Activated T-cell treated with anti-CD3 and anti-CD28 coated beads, Interleukin-2, amount 50 U/mL, for 72 hours (primary cell): ENCODE measurements around the gene KRT12. TPM values are rescaled to one million over a fixed set of nuclear protein-coding genes. Genes with fewer than 3 reads are reported as not detected.

Source experiments
- ATAC-seq, 2 donors: fragments of 150-1000 bp; cut with Tn5 transposase; replicated peaks in 1 of 2; 2 replicates each; pipeline ENCODE4 v1.10.0; 2021; ENCODE audit warnings: moderate library complexity in 2 of 2, mild to moderate bottlenecking in 1 of 2
- DNase-seq, 2 donors: peaks; one replicate each; pipeline ENCODE4 v3.0.0; 2021 to 2022; ENCODE audit warnings: mixed read lengths in 1 of 2
- H3K27ac Mint-ChIP-seq: one replicate; pipeline ENCODE4 v1.8.0; 2022; ENCODE audit warnings: mild to moderate bottlenecking, moderate library complexity, mixed read lengths
- H3K27me3 Mint-ChIP-seq: one replicate; pipeline ENCODE4 v1.8.0; 2022; ENCODE audit warnings: low read depth, mixed read lengths
- H3K36me3 Mint-ChIP-seq, 2 donors: one replicate each; pipeline ENCODE4 v1.8.0; 2022; ENCODE audit warnings: mixed read lengths in 2 of 2, mild to moderate bottlenecking in 1 of 2; ENCODE audit not compliant: insufficient read depth in 2 of 2
- H3K4me1 Mint-ChIP-seq: one replicate; pipeline ENCODE4 v1.8.0; 2022; ENCODE audit warnings: low read depth, mixed read lengths
- H3K4me3 Mint-ChIP-seq, 2 donors: one replicate each; pipeline ENCODE4 v1.8.0; 2022; ENCODE audit warnings: mild to moderate bottlenecking in 2 of 2, mixed read lengths in 2 of 2, moderate library complexity in 2 of 2
- H3K9me3 Mint-ChIP-seq, 2 donors: one replicate each; pipeline ENCODE4 v1.8.0; 2022; ENCODE audit warnings: mixed read lengths in 2 of 2
- total RNA-seq, 2 donors: library from RNA; stranded (reverse); gene quantifications; one replicate each; pipeline ENCODE4 v1.2.3, GENCODE V29; 2022

The KRT12 gene
- total RNA-seq, result not detected

- ATAC-seq, result no peak
- no peak for DNase-seq
- Mint-ChIP-seq H3K27ac (no peak within 1 kb of the TSS), H3K27me3 (peaks cover 9% of the 10 kb centered on the region), H3K36me3 (no peaks in the 10 kb centered on the region), H3K4me3 (no peak within 1 kb of the TSS), H3K9me3 (no peaks in the 10 kb centered on the region), H3K4me1 (no peaks in the 10 kb centered on the region)
Measured at GRCh38 chr17:40866838-40867237, at the start of gene KRT12. TSS of gene KRT12 (minus strand) at chr17:40867223. CDS start at chr17:40867186, 37 bp downstream.

DNA sequence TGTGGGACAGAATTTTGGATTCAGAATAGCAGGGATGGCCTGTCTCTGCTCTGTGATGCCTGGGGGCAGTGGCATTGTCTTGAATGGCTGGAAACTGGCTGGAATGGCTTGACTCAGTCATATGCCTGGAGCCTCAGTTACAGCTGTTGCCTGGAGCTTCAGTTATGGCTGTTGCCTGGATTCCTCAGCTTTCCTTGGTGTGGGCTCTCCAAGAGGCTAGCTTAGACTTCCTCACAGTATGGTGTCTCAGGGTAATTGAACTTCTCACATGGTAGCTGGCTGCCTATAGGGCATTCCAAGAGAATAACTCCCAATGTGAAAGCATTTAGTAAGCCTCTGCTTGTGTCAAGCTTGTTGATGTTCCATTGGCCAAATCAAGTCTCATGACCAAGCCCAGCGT, 49.3 kb upstream of the KRT12 start:
- no peak for ATAC-seq
- H3K4me3 Mint-ChIP-seq, result no peak overlapping the region
- H3K27me3 Mint-ChIP-seq, result peaks cover 15% of the 10 kb centered on the region
- no peak overlapping the region for H3K27ac Mint-ChIP-seq
- peaks cover 15% of the 10 kb centered on the region for H3K4me1 Mint-ChIP-seq
- DNase-seq, result no peak
- H3K9me3 Mint-ChIP-seq, result no peaks in the 10 kb centered on the region
- no peaks in the 10 kb centered on the region for H3K36me3 Mint-ChIP-seq

- Mint-ChIP-seq H3K27me3 (peaks cover 19% of the 10 kb centered on the region), H3K4me1 (peaks cover 11% of the 10 kb centered on the region), H3K27ac (no peak overlapping the region), H3K4me3 (no peak overlapping the region), H3K36me3 (no peaks in the 10 kb centered on the region), H3K9me3 (no peaks in the 10 kb centered on the region)
- ATAC-seq, result peak in 1 of 2 donors; percentile 16
- no peak for DNase-seq
Measured at GRCh38 chr17:40915721-40916256, 48.8 kb upstream of the KRT12 start.

DNA sequence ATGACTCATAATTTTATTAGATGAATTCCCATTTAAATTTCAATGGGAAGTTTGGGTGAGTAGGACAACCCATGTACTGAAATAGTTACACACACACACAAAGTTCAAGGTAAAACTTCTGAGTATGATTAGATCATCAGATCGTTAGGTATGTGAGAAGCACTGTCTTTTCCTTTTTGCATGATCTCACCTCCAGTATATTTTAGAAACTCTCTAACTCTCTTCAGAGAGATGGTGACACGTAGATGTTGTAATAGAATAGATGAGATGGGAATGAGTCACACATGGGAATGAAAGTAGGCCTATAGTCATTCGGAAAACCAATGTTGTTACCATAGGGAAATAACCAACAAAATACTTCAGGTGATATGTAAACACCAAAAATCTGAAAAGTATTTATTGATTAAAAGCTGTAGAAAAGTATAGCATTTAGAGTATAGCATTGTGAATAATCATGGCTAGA, 48.2 kb upstream of the KRT12 start:
- Mint-ChIP-seq H3K4me3 (no peak overlapping the region), H3K27ac (no peak overlapping the region), H3K9me3 (no peaks in the 10 kb centered on the region), H3K36me3 (no peaks in the 10 kb centered on the region), H3K4me1 (peaks cover 11% of the 10 kb centered on the region), H3K27me3 (peaks cover 25% of the 10 kb centered on the region)
- DNase-seq, result no peak
- ATAC-seq, result peak; percentile 93 to 96

- ATAC-seq (no peak), DNase-seq (no peak)
- no peak overlapping the region for H3K27ac Mint-ChIP-seq
- peaks cover 25% of the 10 kb centered on the region for H3K27me3 Mint-ChIP-seq
- H3K4me1 Mint-ChIP-seq, result peaks cover 11% of the 10 kb centered on the region
- H3K9me3 Mint-ChIP-seq, result no peaks in the 10 kb centered on the region
- no peaks in the 10 kb centered on the region for H3K36me3 Mint-ChIP-seq
- H3K4me3 Mint-ChIP-seq, result no peak overlapping the region
Measured at GRCh38 chr17:40914075-40914855, 47.2 kb upstream of the KRT12 start.

GRCh38 chr17:40912486-40913210, 45.6 kb upstream of the KRT12 start:
- H3K27me3 Mint-ChIP-seq, result peaks cover 35% of the 10 kb centered on the region
- DNase-seq (no peak), ATAC-seq (no peak)
- H3K9me3 Mint-ChIP-seq, result no peaks in the 10 kb centered on the region
- peaks cover 11% of the 10 kb centered on the region for H3K4me1 Mint-ChIP-seq
- no peaks in the 10 kb centered on the region for H3K36me3 Mint-ChIP-seq
- no peak overlapping the region for H3K27ac Mint-ChIP-seq
- no peak overlapping the region for H3K4me3 Mint-ChIP-seq

DNA sequence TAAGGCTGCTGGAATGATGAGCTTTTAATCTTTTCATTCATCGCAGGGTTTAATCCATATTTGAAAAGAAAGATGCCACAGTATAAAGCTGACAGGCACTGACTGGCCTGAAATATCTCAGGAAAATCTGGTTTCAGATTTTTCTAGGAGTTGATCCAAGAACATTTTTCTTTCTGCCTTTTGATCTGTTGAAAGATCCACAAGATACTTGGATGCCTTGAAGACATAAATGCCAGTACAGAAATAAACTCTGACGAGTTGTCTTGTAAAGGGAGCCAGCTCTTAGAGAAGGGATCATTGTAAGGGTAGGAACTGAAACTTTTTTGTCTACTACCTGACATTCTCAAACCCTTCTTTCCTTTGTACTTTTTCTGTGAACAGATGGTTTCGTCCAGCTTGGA, 43.4 kb upstream of the KRT12 start:
- DNase-seq (no peak), ATAC-seq (no peak)
- H3K27me3 Mint-ChIP-seq, result peaks cover 56% of the 10 kb centered on the region
- H3K9me3 Mint-ChIP-seq, result no peaks in the 10 kb centered on the region
- no peak overlapping the region for H3K4me3 Mint-ChIP-seq
- H3K36me3 Mint-ChIP-seq, result no peaks in the 10 kb centered on the region
- H3K4me1 Mint-ChIP-seq, result peaks cover 6% of the 10 kb centered on the region
- no peak overlapping the region for H3K27ac Mint-ChIP-seq

- ATAC-seq, result peak in 1 of 2 donors; percentile 9
- Mint-ChIP-seq H3K4me3 (no peak overlapping the region), H3K27me3 (peaks cover 63% of the 10 kb centered on the region), H3K4me1 (no peaks in the 10 kb centered on the region), H3K36me3 (no peaks in the 10 kb centered on the region), H3K9me3 (no peaks in the 10 kb centered on the region), H3K27ac (no peak overlapping the region)
- DNase-seq, result no peak
Measured at GRCh38 chr17:40909755-40910154, 42.7 kb upstream of the KRT12 start.

GRCh38 chr17:40909351-40909750, 42.3 kb upstream of the KRT12 start:
- no peaks in the 10 kb centered on the region for H3K36me3 Mint-ChIP-seq
- no peaks in the 10 kb centered on the region for H3K4me1 Mint-ChIP-seq
- H3K27ac Mint-ChIP-seq, result no peak overlapping the region
- H3K9me3 Mint-ChIP-seq, result no peaks in the 10 kb centered on the region
- H3K27me3 Mint-ChIP-seq, result peaks cover 67% of the 10 kb centered on the region
- H3K4me3 Mint-ChIP-seq, result no peak overlapping the region
- DNase-seq, result peak; percentile 57 to 72
- ATAC-seq, result peak; percentile 83 to 89

DNA sequence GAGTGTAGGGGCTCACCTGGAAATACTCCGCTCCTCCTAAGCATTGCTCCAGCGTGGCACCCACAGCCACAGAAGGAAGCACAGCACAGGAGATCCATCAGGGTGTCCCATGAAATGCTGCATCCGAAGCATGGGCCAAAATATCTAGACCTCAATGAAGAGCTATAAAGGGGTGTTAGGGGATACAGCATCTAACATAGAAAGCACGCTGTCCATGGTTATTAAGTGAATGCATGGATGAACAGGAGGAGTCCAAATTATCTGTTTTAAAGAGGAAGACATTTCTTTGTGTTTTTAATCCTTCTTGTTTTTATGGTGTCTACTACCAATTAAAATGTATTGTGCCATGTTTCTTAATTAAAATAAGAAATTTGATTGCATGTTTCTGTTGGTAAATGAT, 39.6 kb upstream of the KRT12 start:
- H3K4me3 Mint-ChIP-seq, result no peak overlapping the region
- H3K4me1 Mint-ChIP-seq, result peaks cover 18% of the 10 kb centered on the region
- DNase-seq, result no peak
- H3K9me3 Mint-ChIP-seq, result no peaks in the 10 kb centered on the region
- H3K36me3 Mint-ChIP-seq, result no peaks in the 10 kb centered on the region
- ATAC-seq, result no peak
- peaks cover 72% of the 10 kb centered on the region for H3K27me3 Mint-ChIP-seq
- no peak overlapping the region for H3K27ac Mint-ChIP-seq

DNA sequence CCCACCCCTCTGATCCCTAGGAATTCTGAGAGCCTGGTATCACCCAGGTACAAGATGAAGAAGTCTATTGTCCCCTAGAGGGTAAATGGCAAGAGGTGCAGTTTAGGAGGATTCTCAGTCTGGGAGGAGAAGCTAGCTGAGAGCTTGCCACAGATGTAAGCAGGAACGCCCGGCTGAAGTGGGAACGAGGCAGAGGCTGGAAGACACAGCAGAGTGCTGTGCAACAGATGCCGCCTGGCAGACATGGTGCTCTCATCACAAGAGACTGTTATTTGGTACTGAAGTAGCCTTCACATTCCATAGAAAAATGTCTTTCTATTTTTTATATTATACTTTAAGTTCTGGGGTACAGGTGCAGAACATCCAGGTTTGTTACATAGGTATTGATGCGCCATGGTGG, 38.3 kb upstream of the KRT12 start:
- H3K9me3 Mint-ChIP-seq, result no peaks in the 10 kb centered on the region
- H3K27me3 Mint-ChIP-seq, result peaks cover 72% of the 10 kb centered on the region
- H3K36me3 Mint-ChIP-seq, result no peaks in the 10 kb centered on the region
- peaks cover 18% of the 10 kb centered on the region for H3K4me1 Mint-ChIP-seq
- H3K27ac Mint-ChIP-seq, result no peak overlapping the region
- H3K4me3 Mint-ChIP-seq, result no peak overlapping the region
- no peak for DNase-seq
- no peak for ATAC-seq

- Mint-ChIP-seq H3K27ac (no peak overlapping the region), H3K36me3 (no peaks in the 10 kb centered on the region), H3K27me3 (peaks cover 55% of the 10 kb centered on the region), H3K4me1 (peaks cover 18% of the 10 kb centered on the region), H3K4me3 (peak overlapping the region in 1 of 2 donors; percentile 36), H3K9me3 (no peaks in the 10 kb centered on the region)
- ATAC-seq, result no peak
- no peak for DNase-seq
Measured at GRCh38 chr17:40903129-40903847, 36.3 kb upstream of the KRT12 start.

DNA sequence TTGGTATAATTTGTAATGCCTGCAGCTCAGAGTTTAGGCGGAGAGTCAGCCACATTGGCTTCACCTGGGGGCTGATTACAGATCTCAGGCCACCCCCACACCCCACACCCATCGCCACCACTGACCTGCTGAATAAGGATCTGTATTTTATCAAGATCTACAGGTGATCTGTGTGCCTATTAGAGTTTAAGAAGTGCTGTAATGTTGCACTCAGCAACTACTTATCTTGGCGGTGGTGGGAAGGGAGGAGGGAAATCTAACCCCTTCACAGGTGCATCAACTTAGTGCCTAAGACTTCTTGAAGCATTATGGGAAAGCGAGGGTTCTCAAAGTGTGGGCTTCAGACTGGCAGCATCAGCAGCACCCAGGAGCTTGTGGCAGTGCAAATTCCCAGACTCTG, 35.5 kb upstream of the KRT12 start:
- Mint-ChIP-seq H3K4me1 (peaks cover 18% of the 10 kb centered on the region), H3K4me3 (no peak overlapping the region), H3K9me3 (no peaks in the 10 kb centered on the region), H3K27me3 (peaks cover 50% of the 10 kb centered on the region), H3K27ac (no peak overlapping the region), H3K36me3 (no peaks in the 10 kb centered on the region)
- ATAC-seq, result no peak
- DNase-seq, result no peak
